K562 (cell line): ENCODE measurements around the gene GLRA3. TPM values are rescaled to one million over a fixed set of nuclear protein-coding genes. Genes with fewer than 3 reads are reported as not detected.

Experiments
- ATAC-seq: fragments of 200-7000 bp; cut with Tn5 transposase; 3 replicates; pipeline ENCODE4 v1.9.1; 2020; ENCODE audit warnings: moderate library complexity
- BruUV-seq: library from RNA; stranded (reverse); fragments of 400-500 nt; replicated peaks from 2 replicates; lab custom pipeline; 2021; lab: Mats Ljungman, UMichigan
- CTCF ChIA-PET: fragments of 300-600 bp; formaldehyde crosslinking; extraction: SDS; loops from one replicate; lab custom pipeline; 2021; ENCODE audit warnings: low intra/inter-chr PET ratio; lab: Yijun Ruan, JAX
- POLR2A ChIA-PET: fragments of 300-600, 350-650 bp; sonication (Branson Sonifier 250); formaldehyde crosslinking; extraction: SDS; loops from one replicate; lab custom pipeline; 2021; ENCODE audit warnings: antibody characterized with exemption, inconsistent platforms; lab: Yijun Ruan, JAX
- DNase-seq, 4 experiments: peaks; one replicate each; pipeline versions ENCODE4 v3.0.0 to v3.0.0-alpha.2; 2011 to 2018; ENCODE audit warnings: low spot score in 3 of 4, mixed read lengths in 3 of 4; ENCODE audit errors: extremely low read depth in 1 of 4
- FAIRE-seq: peaks from 2 replicates; lab custom pipeline; 2011; peaks lifted over from hg19 to GRCh38; lab: Jason Lieb, UNC
- H2AFZ ChIP-seq: 2 replicates; pipeline ENCODE4 v1.6.0; 2011; ENCODE audit warnings: low read depth, low read length, control low read depth, inconsistent platforms
- H3K27ac ChIP-seq: fragments of 200-600 bp; 3 replicates; pipeline ENCODE4 v1.8.0; 2011; ENCODE audit warnings: low read depth, mild to moderate bottlenecking, control low read depth, inconsistent platforms, low read length, moderate library complexity, mixed read lengths; ENCODE audit errors: extremely low read depth
- H3K27me3 ChIP-seq, 2 experiments: fragments of 300-600 bp in 1 of 2; 2 replicates in 1 of 2; 3 replicates in 1 of 2; pipeline versions ENCODE4 v1.6.0 to v1.8.0; 2011; ENCODE audit warnings: inconsistent platforms in 2 of 2, low read length in 2 of 2, mild to moderate bottlenecking in 1 of 2, mixed read lengths in 1 of 2, moderate library complexity in 1 of 2; ENCODE audit not compliant: control insufficient read depth in 2 of 2, insufficient read depth in 2 of 2
- H3K36me3 ChIP-seq: fragments of 300-600 bp; 3 replicates; pipeline ENCODE4 v1.8.0; 2011; ENCODE audit warnings: mild to moderate bottlenecking, low read length, inconsistent platforms; ENCODE audit not compliant: control insufficient read depth, insufficient read depth
- H3K4me1 ChIP-seq, 2 experiments: fragments of 200-600 bp in 1 of 2; replicated peaks in 1 of 2; 2 replicates in 1 of 2; 3 replicates in 1 of 2; pipeline versions ENCODE4 v1.5.1 to v1.8.0; 2011; ENCODE audit warnings: inconsistent platforms in 2 of 2, low read length in 2 of 2, mild to moderate bottlenecking in 1 of 2, mixed read lengths in 1 of 2, moderate library complexity in 1 of 2; ENCODE audit not compliant: control insufficient read depth in 2 of 2, insufficient read depth in 2 of 2
- H3K4me2 ChIP-seq: 2 replicates; pipeline ENCODE4 v1.6.1; 2011; ENCODE audit warnings: low read length, control low read depth, inconsistent platforms, mixed read lengths; ENCODE audit not compliant: insufficient read depth
- H3K4me3 ChIP-seq: fragments of 200-600 bp; sonication (generic), shearing (Covaris generic); 2 replicates; pipeline ENCODE4 v1.5.1; 2016; ENCODE audit warnings: control low read depth, inconsistent platforms
- H3K79me2 ChIP-seq: fragments of 200-600 bp; 3 replicates; pipeline ENCODE4 v1.8.0; 2011; ENCODE audit warnings: low read length, inconsistent platforms; ENCODE audit not compliant: control insufficient read depth, insufficient read depth
- H3K9ac ChIP-seq, 2 experiments: 2 replicates each; pipeline versions ENCODE4 v1.6.0 to v1.6.1; 2011; ENCODE audit warnings: low read depth in 2 of 2, low read length in 2 of 2, control low read depth in 1 of 2, inconsistent platforms in 1 of 2, mild to moderate bottlenecking in 1 of 2, mixed read lengths in 1 of 2; ENCODE audit not compliant: insufficient read depth in 1 of 2
- H3K9me1 ChIP-seq: one replicate; pipeline ENCODE4 v1.6.0; 2011; ENCODE audit warnings: inconsistent platforms, mild to moderate bottlenecking, low read length, moderate library complexity; ENCODE audit not compliant: control insufficient read depth, insufficient read depth
- H3K9me3 ChIP-seq: replicated peaks from 2 replicates; pipeline ENCODE4 v1.5.1; 2011; ENCODE audit warnings: low read depth, low read length, inconsistent platforms; ENCODE audit not compliant: control insufficient read depth, insufficient read depth
- H4K20me1 ChIP-seq: replicated peaks from 2 replicates; pipeline ENCODE4 v1.6.1; 2011; ENCODE audit warnings: low read length, inconsistent platforms, mixed read lengths; ENCODE audit not compliant: control insufficient read depth, insufficient read depth
- CBFA2T2 ChIP-seq: fragments of 450-650 bp; conservative IDR thresholded peaks from 2 replicates; pipeline ENCODE4 v1.6.1; 2017; ENCODE audit warnings: mild to moderate bottlenecking
- CREB5 ChIP-seq: fragments of 250-450 bp; sonication (Bioruptor Pico); IDR thresholded peaks from 2 replicates; pipeline ENCODE4 v1.5.0; 2020; ENCODE audit warnings: mild to moderate bottlenecking
- GTF2B ChIP-seq: IDR thresholded peaks from 2 replicates; pipeline ENCODE4 v1.6.1; 2011; ENCODE audit not compliant: insufficient read length; ENCODE audit errors: extremely low read depth
- HDAC1 ChIP-seq, 2 experiments: fragments of 450-650 bp; IDR thresholded peaks; 2 replicates each; pipeline ENCODE4 v1.6.1; 2016 to 2017; ENCODE audit warnings: inconsistent platforms in 1 of 2, mild to moderate bottlenecking in 1 of 2, moderate library complexity in 1 of 2
- MTA1 ChIP-seq: fragments of 450-650 bp; IDR thresholded peaks from 2 replicates; pipeline ENCODE4 v1.6.1; 2017; ENCODE audit warnings: borderline replicate concordance
- RNF2 ChIP-seq: sonication (generic); IDR thresholded peaks from 2 replicates; pipeline ENCODE4 v1.6.1; 2016
- SAP30 ChIP-seq: fragments of 200-600 bp; sonication (generic); IDR thresholded peaks from 2 replicates; pipeline ENCODE4 v1.6.1; 2012; ENCODE audit warnings: borderline replicate concordance, low read depth, mild to moderate bottlenecking, moderate library complexity, low read length, control low read depth, inconsistent platforms; ENCODE audit not compliant: insufficient read depth, poor library complexity, severe bottlenecking
- SIRT6 ChIP-seq: IDR thresholded peaks from one replicate; pipeline ENCODE4 v1.6.1; 2012; ENCODE audit warnings: low read depth, mild to moderate bottlenecking, control low read depth, inconsistent platforms, low read length, moderate library complexity
- U2AF1 ChIP-seq: fragments of 200-400 bp; formaldehyde crosslinking; optimal IDR thresholded peaks from 2 replicates; pipeline ENCODE3; 2017; ENCODE audit warnings: mild to moderate bottlenecking, low read depth, low read length, moderate library complexity
- XRCC4 ChIP-seq: IDR thresholded peaks from one replicate; pipeline ENCODE4 v1.6.1; 2011; ENCODE audit not compliant: insufficient read depth, insufficient read length; ENCODE audit errors: extremely low read depth
- ZNF668 ChIP-seq: fragments of 250-450 bp; sonication (Bioruptor Pico); IDR thresholded peaks from 2 replicates; pipeline ENCODE4 v1.8.0; 2022; ENCODE audit warnings: mild to moderate bottlenecking, inconsistent platforms
- ZNF764 ChIP-seq: fragments of 250-450 bp; sonication (Bioruptor Pico); IDR thresholded peaks from 2 replicates; pipeline ENCODE4 v1.4.0; 2020; ENCODE audit warnings: low read depth, mild to moderate bottlenecking, moderate library complexity
- WGBS: fragments of 100-300 bp; shearing (Covaris generic); methylation state at CpG from one replicate; pipeline ENCODE4 v1.1.6; 2016; ENCODE audit warnings: low coverage, mixed read lengths; ENCODE audit not compliant: insufficient coverage; ENCODE audit errors: missing lambda C conversion rate; 5-methylcytosine and 5-hydroxymethylcytosine counted together
- in situ Hi-C: fragments of 300-500 bp; cut with MboI; formaldehyde crosslinking; loops from 4 replicates; pipeline ENCODE4 v1.15.0; 2018; ENCODE audit warnings: inconsistent platforms, mixed read lengths
- intact Hi-C: fragments of 100-400 bp; cut with micrococcal nuclease; formaldehyde crosslinking; loops from 2 replicates; pipeline ENCODE4 v1.14.2; 2022
- polyA plus RNA-seq, 8 experiments: library from polyadenylated mRNA; depleted of rRNA in 4 of 8; stranded (reverse) in 5 of 8; unstranded in 3 of 8; fragments of >200 nt; fragmentation: Nextera tagmentation in 2 of 8; fragmentation: Illumina TruSeq in 1 of 8; extraction: Ambion mirVana in 2 of 8; extraction: Trizol in 1 of 8; gene quantifications; 2 replicates each; pipeline versions ENCODE4 v1.2.1 to v1.2.3, GENCODE V29; 2011 to 2014; ENCODE audit warnings: inconsistent platforms in 1 of 8, missing spikeins in 1 of 8
- total RNA-seq, 7 experiments: library from RNA; depleted of rRNA in 6 of 7; stranded (reverse); fragments of >200 nt in 6 of 7; fragmentation: Illumina TruSeq in 2 of 7; extraction: Trizol in 2 of 7; gene quantifications; 2 replicates each; pipeline versions ENCODE4 v1.2.1 to v1.2.3, GENCODE V29; 2011 to 2021; ENCODE audit warnings: low replicate concordance in 1 of 7
- TF ChIP-seq, protein P1 (sequence below), 2 experiments: fragments of 450-650 bp in 1 of 2; sonication (generic) in 1 of 2; formaldehyde crosslinking in 1 of 2; IDR thresholded peaks in 1 of 2; conservative IDR thresholded peaks in 1 of 2; 2 replicates each; pipeline versions ENCODE4 v1.6.1 to v1.8.1; 2016 to 2023; ENCODE audit warnings: mild to moderate bottlenecking in 2 of 2, moderate library complexity in 2 of 2, inconsistent platforms in 1 of 2, missing genetic modification reagents in 1 of 2
- TF ChIP-seq, protein P2 (sequence below): fragments of 250-450 bp; sonication (Bioruptor Pico); IDR thresholded peaks from 2 replicates; pipeline ENCODE4 v1.5.0; 2022; ENCODE audit warnings: mild to moderate bottlenecking
- TF ChIP-seq, protein P3 (sequence below): sonication (generic); formaldehyde crosslinking; IDR thresholded peaks from 2 replicates; pipeline ENCODE4 v1.8.0; 2022; ENCODE audit warnings: mild to moderate bottlenecking, missing genetic modification reagents

GLRA3 gene
- total and polyA plus RNA-seq, 9 of the 15 experiments (the other 6 are each of a cell fraction or from before 2014, with no cell fraction given), result 0.06 to 0.14 (median 0.08) TPM; not detected in 2

DNA sequence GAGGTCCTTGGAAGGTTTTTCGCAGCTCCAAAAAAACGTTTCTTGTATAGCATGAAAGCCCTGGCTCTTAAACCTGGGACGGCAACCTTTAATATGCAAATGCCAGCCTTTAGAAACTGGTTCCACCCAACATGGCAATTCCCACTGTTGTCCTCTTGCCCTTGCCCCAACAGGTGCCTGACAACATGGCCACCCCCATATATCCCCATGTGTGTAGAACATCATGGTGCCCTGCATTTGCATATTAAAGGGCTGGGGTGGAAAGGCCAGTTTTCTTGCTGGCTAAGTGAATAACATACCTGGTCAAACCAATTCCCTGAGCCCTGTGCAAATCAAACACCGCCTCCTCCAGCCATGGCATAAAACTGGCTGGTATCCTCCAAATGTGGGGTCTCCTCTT is 26.0 kb upstream of the GLRA3 start (continued):
- TF ChIP-seq, protein P1, sequence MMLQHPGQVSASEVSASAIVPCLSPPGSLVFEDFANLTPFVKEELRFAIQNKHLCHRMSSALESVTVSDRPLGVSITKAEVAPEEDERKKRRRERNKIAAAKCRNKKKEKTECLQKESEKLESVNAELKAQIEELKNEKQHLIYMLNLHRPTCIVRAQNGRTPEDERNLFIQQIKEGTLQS (IDR thresholded peaks at IDR 0.05), result no peak
- TF ChIP-seq, protein P1 (CRISPR knock-in tag; conservative IDR thresholded peaks at IDR 0.05), result no peak
- no peak for TF ChIP-seq CBFA2T2
- TF ChIP-seq MTA1, result no peak
- TF ChIP-seq RNF2, result no peak

- in situ Hi-C loops, result no loop called here
- Histone ChIP-seq H3K9ac (no peak overlapping the region), H3K79me2 (no peaks in the 10 kb centered on the region), H3K36me3 (no peaks in the 10 kb centered on the region), H3K4me2 (no peak overlapping the region), H3K9me1 (no peaks in the 10 kb centered on the region), H4K20me1 (no peaks in the 10 kb centered on the region), H3K27ac (no peak overlapping the region), H3K4me3 (no peak overlapping the region), H2AFZ (no peak overlapping the region), H3K9me3 (no peaks in the 10 kb centered on the region; the same call in 1 of the 2 replicates), H3K4me1 (no peaks in the 10 kb centered on the region), H3K27me3 (no peaks in the 10 kb centered on the region)
- no peak for ATAC-seq
- intact Hi-C loops, result no loop called here
- no peak for DNase-seq
- TF ChIP-seq SAP30 (no peak), U2AF1 (no peak), ZNF668 (CRISPR knock-in tag) (no peak), ZNF764 (no peak), XRCC4 (no peak), SIRT6 (no peak), HDAC1 (IDR thresholded peaks at IDR 0.05) (no peak), GTF2B (no peak), CREB5 (CRISPR knock-in tag) (no peak), RNF2 (no peak)
- TF ChIP-seq, protein P2, sequence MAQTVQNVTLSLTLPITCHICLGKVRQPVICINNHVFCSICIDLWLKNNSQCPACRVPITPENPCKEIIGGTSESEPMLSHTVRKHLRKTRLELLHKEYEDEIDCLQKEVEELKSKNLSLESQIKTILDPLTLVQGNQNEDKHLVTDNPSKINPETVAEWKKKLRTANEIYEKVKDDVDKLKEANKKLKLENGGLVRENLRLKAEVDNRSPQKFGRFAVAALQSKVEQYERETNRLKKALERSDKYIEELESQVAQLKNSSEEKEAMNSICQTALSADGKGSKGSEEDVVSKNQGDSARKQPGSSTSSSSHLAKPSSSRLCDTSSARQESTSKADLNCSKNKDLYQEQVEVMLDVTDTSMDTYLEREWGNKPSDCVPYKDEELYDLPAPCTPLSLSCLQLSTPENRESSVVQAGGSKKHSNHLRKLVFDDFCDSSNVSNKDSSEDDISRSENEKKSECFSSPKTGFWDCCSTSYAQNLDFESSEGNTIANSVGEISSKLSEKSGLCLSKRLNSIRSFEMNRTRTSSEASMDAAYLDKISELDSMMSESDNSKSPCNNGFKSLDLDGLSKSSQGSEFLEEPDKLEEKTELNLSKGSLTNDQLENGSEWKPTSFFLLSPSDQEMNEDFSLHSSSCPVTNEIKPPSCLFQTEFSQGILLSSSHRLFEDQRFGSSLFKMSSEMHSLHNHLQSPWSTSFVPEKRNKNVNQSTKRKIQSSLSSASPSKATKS, result no peak
- TF ChIP-seq, protein P3, sequence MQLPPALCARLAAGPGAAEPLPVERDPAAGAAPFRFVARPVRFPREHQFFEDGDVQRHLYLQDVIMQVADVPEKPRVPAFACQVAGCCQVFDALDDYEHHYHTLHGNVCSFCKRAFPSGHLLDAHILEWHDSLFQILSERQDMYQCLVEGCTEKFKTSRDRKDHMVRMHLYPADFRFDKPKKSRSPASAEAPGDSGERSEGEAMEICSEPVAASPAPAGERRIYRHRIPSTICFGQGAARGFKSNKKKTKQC (CRISPR knock-in tag), result no peak
- WGBS, result 0% methylated on average over 3 of the region's 3 CpGs
- no TSS peak for BruUV-seq
- CTCF ChIA-PET, result no interaction called here
- POLR2A ChIA-PET, result no interaction called here
- no peak for FAIRE-seq
These were observed 24.6 kb upstream of the GLRA3 start for GRCh38 chr4:174853629-174854028.
